Measurements from ENCODE around the gene TMEM200A. TPM values are rescaled to one million over a fixed set of nuclear protein-coding genes. Genes with fewer than 3 reads are reported as not detected.

The TMEM200A gene
- polyA plus RNA-seq, 3 donors, result not detected

- Histone ChIP-seq H3K27me3 (ENCODE audit: control insufficient read depth in 2 of 2, insufficient read depth in 2 of 2, low read length in 2 of 2) (peaks cover 5 to 9% of the 10 kb centered on the region in 2 donors), H2AFZ (ENCODE audit: insufficient read depth, low read depth, low read length, poor library complexity, severe bottlenecking) (no peak overlapping the region), H4K20me1 (ENCODE audit: insufficient read depth, low read length) (no peaks in the 10 kb centered on the region), H3K9me3 (replicated peaks in 1 of 2; ENCODE audit: control insufficient read depth in 1 of 2, insufficient read depth in 1 of 2, low read length in 2 of 2) (no peaks in the 10 kb centered on the region), H3K4me2 (replicated peaks; ENCODE audit: extremely low read depth, low read length, poor library complexity, severe bottlenecking) (no peak overlapping the region), H3K79me2 (ENCODE audit: insufficient read depth, low read length) (no peaks in the 10 kb centered on the region), H3K9ac (ENCODE audit: insufficient read depth, low read length, poor library complexity, severe bottlenecking) (no peak overlapping the region), H3K27ac (ENCODE audit: low read depth in 1 of 2, low read length in 2 of 2) (no peak overlapping the region), H3K4me1 (ENCODE audit: control insufficient read depth in 1 of 2, insufficient read depth in 2 of 2, low read length in 2 of 2) (no peaks in the 10 kb centered on the region), H3K4me3 (replicated peaks in 1 of 3; ENCODE audit: low read depth in 2 of 3, low read length in 3 of 3) (no peak overlapping the region), H3K36me3 (replicated peaks in 1 of 2; ENCODE audit: control insufficient read depth in 1 of 2, insufficient read depth in 2 of 2, low read length in 2 of 2) (no peaks in the 10 kb centered on the region)
- 60% methylated on average over 1 of the region's 2 CpGs for WGBS (ENCODE audit: insufficient coverage)
- no peak overlapping the region for H3K27ac Mint-ChIP-seq
- H3K4me3 Mint-ChIP-seq, result no peak overlapping the region
- no peak for TF ChIP-seq CTCF (IDR thresholded peaks at IDR 0.05)
- peaks cover 2 to 8% (median 7%) of the 10 kb centered on the region in 3 donors for H3K27me3 Mint-ChIP-seq (ENCODE audit: low read depth in 3 of 3)
- H3K9me3 Mint-ChIP-seq, result peaks cover 0 to 7% (median 0%) of the 10 kb centered on the region in 7 donors
- H3K36me3 Mint-ChIP-seq, result no peaks in the 10 kb centered on the region
- DNase-seq, result no peak
- intact Hi-C loops (cut with micrococcal nuclease), result no loop called here
- H3K4me1 Mint-ChIP-seq, result no peaks in the 10 kb centered on the region
These were observed 8.2 kb downstream of the TMEM200A start for GRCh38 chr6:130373992-130374391.

GRCh38 chr6:130376936-130377335 lies 11.1 kb downstream of the TMEM200A start:
- Histone ChIP-seq H3K4me1 (ENCODE audit: control insufficient read depth in 1 of 2, insufficient read depth in 2 of 2, low read length in 2 of 2) (no peaks in the 10 kb centered on the region), H3K36me3 (replicated peaks in 1 of 2; ENCODE audit: control insufficient read depth in 1 of 2, insufficient read depth in 2 of 2, low read length in 2 of 2) (no peaks in the 10 kb centered on the region), H3K9ac (ENCODE audit: insufficient read depth, low read length, poor library complexity, severe bottlenecking) (no peak overlapping the region), H3K4me2 (replicated peaks; ENCODE audit: extremely low read depth, low read length, poor library complexity, severe bottlenecking) (no peak overlapping the region), H4K20me1 (ENCODE audit: insufficient read depth, low read length) (no peaks in the 10 kb centered on the region), H3K79me2 (ENCODE audit: insufficient read depth, low read length) (no peaks in the 10 kb centered on the region), H3K27ac (ENCODE audit: low read depth in 1 of 2, low read length in 2 of 2) (no peak overlapping the region), H3K9me3 (replicated peaks in 1 of 2; ENCODE audit: control insufficient read depth in 1 of 2, insufficient read depth in 1 of 2, low read length in 2 of 2) (no peaks in the 10 kb centered on the region), H2AFZ (ENCODE audit: insufficient read depth, low read depth, low read length, poor library complexity, severe bottlenecking) (no peak overlapping the region), H3K27me3 (ENCODE audit: control insufficient read depth in 2 of 2, insufficient read depth in 2 of 2, low read length in 2 of 2) (no peaks in the 10 kb centered on the region), H3K4me3 (replicated peaks in 1 of 3; ENCODE audit: low read depth in 2 of 3, low read length in 3 of 3) (no peak overlapping the region)
- TF ChIP-seq CTCF (IDR thresholded peaks at IDR 0.05), result no peak
- H3K4me3 Mint-ChIP-seq, result no peak overlapping the region
- peaks cover 0 to 4% (median 0%) of the 10 kb centered on the region in 7 donors for H3K9me3 Mint-ChIP-seq
- no peak for DNase-seq
- no peaks in the 10 kb centered on the region for H3K36me3 Mint-ChIP-seq
- intact Hi-C loops (cut with micrococcal nuclease), result no loop called here
- no peak overlapping the region for H3K27ac Mint-ChIP-seq
- H3K4me1 Mint-ChIP-seq, result no peaks in the 10 kb centered on the region
- WGBS (ENCODE audit: insufficient coverage), result 64% methylated on average over 1 of the region's 1 CpG
- H3K27me3 Mint-ChIP-seq (ENCODE audit: low read depth in 3 of 3), result peaks cover 0 to 3% (median 2%) of the 10 kb centered on the region in 3 donors

Measured in CD14-positive monocyte (primary cell).